Neural progenitor cell (in vitro differentiated cells): Measurements from ENCODE around the gene ADCY3. TPM values are rescaled to one million over a fixed set of nuclear protein-coding genes. Genes with fewer than 3 reads are reported as not detected.

Experiments
- DNase-seq: peaks from one replicate; pipeline ENCODE4 v3.0.0-alpha.2; 2016; ENCODE audit warnings: low spot score
- H2AFZ ChIP-seq: fragments of 200-600 bp; sonication (generic); replicated peaks from 2 replicates; pipeline ENCODE4 v1.6.1; 2016; ENCODE audit warnings: antibody characterized with exemption
- H3F3A ChIP-seq: fragments of 200-600 bp; sonication (generic); 2 replicates; pipeline ENCODE4 v1.6.1; 2016; ENCODE audit warnings: antibody characterized with exemption, low read depth
- H3K27ac ChIP-seq: fragments of 200-600 bp; sonication (generic); 2 replicates; pipeline ENCODE4 v1.5.1; 2016; ENCODE audit warnings: mild to moderate bottlenecking
- H3K27me3 ChIP-seq: fragments of 200-600 bp; sonication (generic); 2 replicates; pipeline ENCODE4 v1.6.1; 2016; ENCODE audit warnings: mild to moderate bottlenecking, moderate library complexity
- H3K36me3 ChIP-seq: fragments of 200-600 bp; sonication (generic); 2 replicates; pipeline ENCODE4 v1.5.1; 2016
- H3K4me1 ChIP-seq: fragments of 200-600 bp; sonication (generic); 2 replicates; pipeline ENCODE4 v1.6.1; 2016; ENCODE audit warnings: mixed run types
- H3K4me2 ChIP-seq: fragments of 200-600 bp; sonication (generic); 2 replicates; pipeline ENCODE4 v1.6.1; 2016
- H3K4me3 ChIP-seq: fragments of 200-600 bp; sonication (generic); 2 replicates; pipeline ENCODE4 v1.5.1; 2016
- H3K79me2 ChIP-seq: fragments of 200-600 bp; sonication (generic); 2 replicates; pipeline ENCODE4 v1.6.1; 2016; ENCODE audit warnings: low read depth
- H3K9ac ChIP-seq: fragments of 200-600 bp; sonication (generic); 2 replicates; pipeline ENCODE4 v1.6.1; 2016
- H3K9me3 ChIP-seq: fragments of 200-600 bp; sonication (generic); 2 replicates; pipeline ENCODE4 v1.5.1; 2016; ENCODE audit warnings: low read depth
- H4K20me1 ChIP-seq: fragments of 200-600 bp; sonication (generic); 2 replicates; pipeline ENCODE4 v1.6.1; 2016; ENCODE audit warnings: low read depth
- H3K27ac Mint-ChIP-seq: 3 replicates; pipeline ENCODE4 v1.8.0; 2021; ENCODE audit warnings: mixed read lengths
- H3K27me3 Mint-ChIP-seq: 2 replicates; pipeline ENCODE4 v1.8.0; 2022; ENCODE audit warnings: low read depth, mild to moderate bottlenecking, inconsistent platforms, moderate library complexity, mixed read lengths; ENCODE audit not compliant: insufficient read depth
- H3K36me3 Mint-ChIP-seq: 3 replicates; pipeline ENCODE4 v1.8.0; 2021; ENCODE audit warnings: mixed read lengths
- H3K4me1 Mint-ChIP-seq: 3 replicates; pipeline ENCODE4 v1.8.0; 2021; ENCODE audit warnings: mixed read lengths
- H3K4me3 Mint-ChIP-seq: 3 replicates; pipeline ENCODE4 v1.8.0; 2021; ENCODE audit warnings: mild to moderate bottlenecking, moderate library complexity, mixed read lengths
- H3K9me3 Mint-ChIP-seq: 3 replicates; pipeline ENCODE4 v1.8.0; 2020; ENCODE audit warnings: mixed read lengths
- CTCF ChIP-seq: fragments of 200-600 bp; sonication (generic); IDR thresholded peaks from 2 replicates; pipeline ENCODE4 v1.5.1; 2017; ENCODE audit warnings: antibody characterized with exemption, mild to moderate bottlenecking
- EZH2 ChIP-seq: fragments of 200-600 bp; sonication (generic); IDR thresholded peaks from 2 replicates; pipeline ENCODE4 v1.6.1; 2017; ENCODE audit warnings: antibody characterized with exemption, mild to moderate bottlenecking, moderate library complexity
- EZH2phosphoT487 ChIP-seq: fragments of 200-600 bp; sonication (generic); IDR thresholded peaks from 2 replicates; pipeline ENCODE4 v1.6.1; 2017; ENCODE audit warnings: antibody characterized with exemption
- total RNA-seq: library from RNA; depleted of rRNA; stranded (reverse); fragments of >200 nt; gene quantifications from 2 replicates; pipeline ENCODE4 v1.2.3, GENCODE V29; 2015; ENCODE audit warnings: low replicate concordance

The ADCY3 gene
- total RNA-seq, 1 donor from 2014 or later, result 25.3 TPM

DNA sequence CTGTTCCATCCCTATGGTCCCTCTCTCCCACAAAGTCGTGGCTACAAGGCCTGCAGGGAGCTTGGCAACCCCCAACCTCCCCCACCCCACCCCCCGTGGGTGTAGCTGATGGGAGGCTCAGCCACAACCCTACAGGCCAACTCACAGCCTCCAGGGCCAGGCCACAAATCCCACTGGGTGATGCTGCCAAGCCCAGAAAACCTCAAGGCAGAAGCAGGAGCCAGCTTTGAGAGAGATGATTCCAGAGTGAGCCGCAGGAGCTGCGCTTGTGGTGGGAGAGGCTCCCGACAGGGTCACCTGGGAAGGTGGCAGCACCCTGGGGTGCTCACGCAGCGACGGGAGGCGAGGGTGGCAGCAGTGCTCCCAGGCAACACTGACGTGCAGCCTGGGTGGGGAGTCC, 44.8 kb downstream of the ADCY3 start:
- H3K9me3 ChIP-seq, result no peaks in the 10 kb centered on the region
- H3K27ac ChIP-seq, result no peak overlapping the region
- peaks cover 26% of the 10 kb centered on the region for H3K4me1 Mint-ChIP-seq
- peaks cover 15% of the 10 kb centered on the region for H3F3A ChIP-seq
- peaks cover 9% of the 10 kb centered on the region for H3K36me3 Mint-ChIP-seq
- no peaks in the 10 kb centered on the region for H4K20me1 ChIP-seq
- no peak overlapping the region for H2AFZ ChIP-seq
- no peak overlapping the region for H3K4me2 ChIP-seq
- H3K9me3 Mint-ChIP-seq, result no peaks in the 10 kb centered on the region
- H3K27me3 Mint-ChIP-seq, result peaks cover 2% of the 10 kb centered on the region
- no peak overlapping the region for H3K4me3 Mint-ChIP-seq
- H3K27me3 ChIP-seq, result no peaks in the 10 kb centered on the region
- TF ChIP-seq CTCF (no peak), EZH2 (no peak), EZH2phosphoT487 (no peak)
- no peaks in the 10 kb centered on the region for H3K36me3 ChIP-seq
- no peaks in the 10 kb centered on the region for H3K79me2 ChIP-seq
- no peak overlapping the region for H3K27ac Mint-ChIP-seq
- H3K4me1 ChIP-seq, result peaks cover 15% of the 10 kb centered on the region
- H3K9ac ChIP-seq, result no peak overlapping the region
- H3K4me3 ChIP-seq, result no peak overlapping the region
- DNase-seq, result no peak

- Histone ChIP-seq H3F3A (peaks cover 15% of the 10 kb centered on the region), H3K4me1 (peaks cover 15% of the 10 kb centered on the region), H3K9me3 (no peaks in the 10 kb centered on the region), H2AFZ (no peak overlapping the region), H4K20me1 (no peaks in the 10 kb centered on the region), H3K4me2 (no peak overlapping the region), H3K79me2 (no peaks in the 10 kb centered on the region), H3K36me3 (no peaks in the 10 kb centered on the region), H3K9ac (no peak overlapping the region), H3K27me3 (no peaks in the 10 kb centered on the region), H3K27ac (no peak overlapping the region), H3K4me3 (no peak overlapping the region)
- peaks cover 26% of the 10 kb centered on the region for H3K4me1 Mint-ChIP-seq
- no peak overlapping the region for H3K27ac Mint-ChIP-seq
- TF ChIP-seq CTCF, result no peak
- no peak for TF ChIP-seq EZH2
- TF ChIP-seq EZH2phosphoT487, result no peak
- DNase-seq, result no peak
- no peak overlapping the region for H3K4me3 Mint-ChIP-seq
- peaks cover 11% of the 10 kb centered on the region for H3K36me3 Mint-ChIP-seq
- peaks cover 2% of the 10 kb centered on the region for H3K27me3 Mint-ChIP-seq
- H3K9me3 Mint-ChIP-seq, result no peaks in the 10 kb centered on the region
Measured at GRCh38 chr2:24874035-24874434, 46.0 kb downstream of the ADCY3 start.

DNA sequence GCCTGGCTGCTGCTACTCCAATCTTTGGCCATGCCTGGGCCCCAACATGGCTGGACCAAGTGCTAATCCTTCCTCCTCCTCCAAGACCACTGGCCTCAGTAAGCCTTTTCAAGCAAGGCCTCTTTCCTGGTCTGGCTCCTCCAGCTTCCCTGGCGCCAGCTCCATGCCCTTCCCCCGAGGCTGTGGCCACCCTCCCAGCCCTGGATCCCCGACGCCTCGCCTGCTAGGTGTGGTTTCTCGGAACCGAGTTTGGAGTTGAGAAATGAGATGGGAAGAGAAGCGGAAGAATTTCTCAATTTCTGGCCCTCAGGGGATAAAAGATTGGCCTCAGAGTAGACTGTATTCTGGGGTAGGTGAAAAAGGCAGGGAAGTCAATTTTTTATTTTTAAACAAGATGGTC, 46.4 kb downstream of the ADCY3 start:
- H2AFZ ChIP-seq, result no peak overlapping the region
- Mint-ChIP-seq H3K27ac (no peak overlapping the region), H3K4me1 (peaks cover 26% of the 10 kb centered on the region), H3K27me3 (no peaks in the 10 kb centered on the region), H3K9me3 (no peaks in the 10 kb centered on the region), H3K36me3 (peaks cover 11% of the 10 kb centered on the region), H3K4me3 (no peak overlapping the region)
- no peaks in the 10 kb centered on the region for H3K36me3 ChIP-seq
- no peaks in the 10 kb centered on the region for H3K79me2 ChIP-seq
- H3F3A ChIP-seq, result peaks cover 15% of the 10 kb centered on the region
- no peak overlapping the region for H3K4me3 ChIP-seq
- no peak overlapping the region for H3K9ac ChIP-seq
- no peak for DNase-seq
- H3K4me2 ChIP-seq, result no peak overlapping the region
- no peak overlapping the region for H3K27ac ChIP-seq
- H3K4me1 ChIP-seq, result peaks cover 15% of the 10 kb centered on the region
- H3K27me3 ChIP-seq, result no peaks in the 10 kb centered on the region
- H4K20me1 ChIP-seq, result no peaks in the 10 kb centered on the region
- no peaks in the 10 kb centered on the region for H3K9me3 ChIP-seq
- TF ChIP-seq EZH2phosphoT487, result no peak
- TF ChIP-seq CTCF, result no peak
- no peak for TF ChIP-seq EZH2
